H9 (cell line): ENCODE results near the gene RAP1GAP2. TPM values are rescaled to one million over a fixed set of nuclear protein-coding genes. Genes with fewer than 3 reads are reported as not detected.

ENCODE experiments used
- DNase-seq: peaks from one replicate; pipeline ENCODE4 v3.0.0-alpha.2; 2017
- H2AFZ ChIP-seq: one replicate; pipeline ENCODE4 v1.6.1; 2013; ENCODE audit warnings: mild to moderate bottlenecking, low read length, control low read depth, moderate library complexity
- H2AK5ac ChIP-seq: 2 replicates; pipeline ENCODE4 v1.6.1; 2013; ENCODE audit warnings: low read length, control low read depth, mixed read lengths; ENCODE audit not compliant: insufficient read length
- H2BK120ac ChIP-seq: one replicate; pipeline ENCODE4 v1.6.1; 2013; ENCODE audit warnings: low read depth, mild to moderate bottlenecking, low read length, control low read depth, inconsistent platforms; ENCODE audit not compliant: poor library complexity, severe bottlenecking
- H2BK12ac ChIP-seq: 2 replicates; pipeline ENCODE4 v1.6.1; 2013; ENCODE audit warnings: low read length, control low read depth, mixed read lengths, low read depth; ENCODE audit not compliant: insufficient read length
- H2BK15ac ChIP-seq: 2 replicates; pipeline ENCODE4 v1.6.1; 2013; ENCODE audit warnings: low read depth, low read length, control low read depth
- H2BK20ac ChIP-seq: one replicate; pipeline ENCODE4 v1.6.1; 2013; ENCODE audit warnings: low read depth, mild to moderate bottlenecking, low read length, control low read depth, inconsistent platforms; ENCODE audit not compliant: poor library complexity, severe bottlenecking
- H2BK5ac ChIP-seq: 2 replicates; pipeline ENCODE4 v1.6.1; 2013; ENCODE audit warnings: low read length, control low read depth, mixed read lengths; ENCODE audit not compliant: insufficient read length
- H3K14ac ChIP-seq: 2 replicates; pipeline ENCODE4 v1.6.1; 2013; ENCODE audit warnings: low read length, control low read depth; ENCODE audit not compliant: insufficient read depth
- H3K18ac ChIP-seq: 2 replicates; pipeline ENCODE4 v1.6.1; 2013; ENCODE audit warnings: low read depth, mild to moderate bottlenecking, mixed read lengths, low read length, control low read depth; ENCODE audit not compliant: insufficient read length
- H3K23ac ChIP-seq: 2 replicates; pipeline ENCODE4 v1.6.1; 2013; ENCODE audit warnings: low read length, control low read depth, mixed read lengths, low read depth; ENCODE audit not compliant: insufficient read length
- H3K23me2 ChIP-seq: 2 replicates; pipeline ENCODE4 v1.6.1; 2013; ENCODE audit warnings: low read depth, mild to moderate bottlenecking, mixed read lengths, low read length, control low read depth; ENCODE audit not compliant: insufficient read length, poor library complexity, severe bottlenecking
- H3K27ac ChIP-seq: 2 replicates; pipeline ENCODE4 v1.5.1; 2013; ENCODE audit warnings: low read length, control low read depth, mixed read lengths, low read depth; ENCODE audit not compliant: insufficient read length
- H3K27me3 ChIP-seq: 2 replicates; pipeline ENCODE4 v1.6.1; 2013; ENCODE audit warnings: low read length, control low read depth, inconsistent platforms; ENCODE audit not compliant: insufficient read depth
- H3K4ac ChIP-seq: 2 replicates; pipeline ENCODE4 v1.6.1; 2013; ENCODE audit warnings: low read depth, mild to moderate bottlenecking, control low read depth, inconsistent platforms, low read length, moderate library complexity
- H3K4me1 ChIP-seq: 2 replicates; pipeline ENCODE4 v1.6.1; 2013; ENCODE audit warnings: low read length, control low read depth, inconsistent platforms; ENCODE audit not compliant: insufficient read depth
- H3K4me2 ChIP-seq: 2 replicates; pipeline ENCODE4 v1.6.1; 2013; ENCODE audit warnings: low read length, control low read depth, mixed read lengths; ENCODE audit not compliant: insufficient read length, insufficient read depth
- H3K56ac ChIP-seq: 2 replicates; pipeline ENCODE4 v1.6.1; 2013; ENCODE audit warnings: low read depth, mild to moderate bottlenecking, mixed read lengths, low read length, control low read depth; ENCODE audit not compliant: insufficient read length
- H3K79me1 ChIP-seq: 2 replicates; pipeline ENCODE4 v1.6.1; 2013; ENCODE audit warnings: low read depth, mild to moderate bottlenecking, moderate library complexity, low read length, control low read depth, inconsistent platforms; ENCODE audit not compliant: insufficient read depth, poor library complexity, severe bottlenecking
- H3K79me2 ChIP-seq: 2 replicates; pipeline ENCODE4 v1.6.1; 2013; ENCODE audit warnings: low read length, control low read depth, inconsistent platforms; ENCODE audit not compliant: insufficient read depth
- H3K9ac ChIP-seq: 2 replicates; pipeline ENCODE4 v1.6.1; 2013; ENCODE audit warnings: low read length, control low read depth, mixed read lengths; ENCODE audit not compliant: insufficient read length; ENCODE audit errors: extremely low read depth
- H3K9me3 ChIP-seq: one replicate; pipeline ENCODE4 v1.6.1; 2013; ENCODE audit warnings: low read depth, low read length, inconsistent platforms; ENCODE audit not compliant: control insufficient read depth
- H3T11ph ChIP-seq: one replicate; pipeline ENCODE4 v1.6.1; 2013; ENCODE audit warnings: mild to moderate bottlenecking, low read length, control low read depth, inconsistent platforms
- H4K20me1 ChIP-seq: one replicate; pipeline ENCODE4 v1.6.1; 2013; ENCODE audit not compliant: control insufficient read depth, insufficient read length, insufficient read depth
- H4K5ac ChIP-seq: 2 replicates; pipeline ENCODE4 v1.6.1; 2013; ENCODE audit warnings: low read depth, mild to moderate bottlenecking, mixed read lengths, low read length, control low read depth; ENCODE audit not compliant: insufficient read length
- H4K8ac ChIP-seq: replicated peaks from 2 replicates; pipeline ENCODE4 v1.6.1; 2013; ENCODE audit warnings: low read length, control low read depth, mixed read lengths, low read depth; ENCODE audit not compliant: insufficient read length
- H4K91ac ChIP-seq: 2 replicates; pipeline ENCODE4 v1.6.1; 2013; ENCODE audit warnings: low read depth, mild to moderate bottlenecking, moderate library complexity, mixed read lengths, low read length, control low read depth; ENCODE audit not compliant: insufficient read length
- H3K27ac Mint-ChIP-seq, 3 experiments: 2 replicates in 2 of 3; 3 replicates in 1 of 3; pipeline ENCODE4 v1.8.0; 2020 to 2021; ENCODE audit warnings: mixed read lengths in 3 of 3, mild to moderate bottlenecking in 1 of 3, moderate library complexity in 1 of 3
- H3K27me3 Mint-ChIP-seq: 2 replicates; pipeline ENCODE4 v1.8.0; 2021; ENCODE audit warnings: low read depth, mild to moderate bottlenecking, moderate library complexity, mixed read lengths
- H3K36me3 Mint-ChIP-seq, 3 experiments: 2 replicates in 2 of 3; 3 replicates in 1 of 3; pipeline ENCODE4 v1.8.0; 2020 to 2021; ENCODE audit warnings: low read depth in 3 of 3, mixed read lengths in 3 of 3; ENCODE audit not compliant: insufficient read depth in 1 of 3
- H3K4me1 Mint-ChIP-seq, 2 experiments: 2 replicates each; pipeline ENCODE4 v1.8.0; 2020; ENCODE audit warnings: mixed read lengths in 2 of 2
- H3K4me3 Mint-ChIP-seq, 2 experiments: 2 replicates in 1 of 2; 3 replicates in 1 of 2; pipeline ENCODE4 v1.8.0; 2020 to 2021; ENCODE audit warnings: mild to moderate bottlenecking in 2 of 2, mixed read lengths in 2 of 2, moderate library complexity in 1 of 2
- H3K9me3 Mint-ChIP-seq, 2 experiments: 2 replicates in 1 of 2; 3 replicates in 1 of 2; pipeline ENCODE4 v1.8.0; 2020; ENCODE audit warnings: mild to moderate bottlenecking in 2 of 2, mixed read lengths in 2 of 2, moderate library complexity in 1 of 2
- CTCF ChIP-seq: fragments of 200-600 bp; sonication (generic); conservative IDR thresholded peaks from 3 replicates; pipeline ENCODE4 v1.8.0; 2021; ENCODE audit warnings: antibody characterized with exemption, mild to moderate bottlenecking
- WGBS: extraction: QIAGEN DNeasy Blood & Tissue Kit; methylation state at CpG from one replicate; pipeline ENCODE4 v1.1.7; 2013; ENCODE audit warnings: missing lambda C conversion rate, low lambda C conversion rate, mixed read lengths; ENCODE audit not compliant: insufficient read length; ENCODE audit errors: extremely low coverage; 5-methylcytosine and 5-hydroxymethylcytosine counted together
- total RNA-seq: library from RNA; stranded (reverse); gene quantifications from 2 replicates; pipeline ENCODE4 v1.2.1, GENCODE V29; 2021

The RAP1GAP2 gene
- total RNA-seq, 1 experiment from 2014 or later = 33.8 TPM

DNA sequence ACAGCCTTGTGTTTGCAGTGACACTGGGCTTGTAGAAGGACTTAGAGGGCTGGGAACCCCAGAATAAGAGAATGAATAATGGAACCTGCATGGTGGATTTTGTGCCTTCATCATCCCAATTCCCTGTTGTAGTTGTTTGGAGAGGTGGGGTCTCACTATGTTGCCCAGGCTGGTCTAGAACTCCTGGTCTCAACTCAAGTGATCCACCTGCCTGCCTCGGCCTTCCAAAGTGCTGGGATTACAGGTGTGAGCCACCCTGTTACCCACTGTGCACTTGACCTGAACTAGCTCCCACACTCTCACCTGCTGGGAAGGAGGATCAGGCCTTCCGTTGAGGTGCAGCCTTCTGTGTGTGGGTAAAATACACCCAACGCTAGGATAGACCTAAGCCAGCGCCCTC, 55.4 kb downstream of the RAP1GAP2 start:
- Histone ChIP-seq H2AK5ac (no peak overlapping the region), H3K79me1 (peaks cover 2% of the 10 kb centered on the region), H4K5ac (no peak overlapping the region), H3K4me2 (no peak overlapping the region), H4K8ac (no peak overlapping the region), H3K56ac (no peak overlapping the region), H2BK12ac (no peak overlapping the region), H2BK15ac (0 out of 2 replicates have a peak overlapping the region, but pooled peaks have one; percentile 0), H3K27me3 (no peaks in the 10 kb centered on the region; the same call in 1 of the 2 replicates), H4K20me1 (no peaks in the 10 kb centered on the region), H3K23ac (no peak overlapping the region), H2BK120ac (no peak overlapping the region), H3K4me1 (peaks cover 12% of the 10 kb centered on the region; the same call in 1 of the 2 replicates), H3K9me3 (no peaks in the 10 kb centered on the region), H3T11ph (no peak overlapping the region), H2BK20ac (no peak overlapping the region), H3K23me2 (peaks cover 16% of the 10 kb centered on the region), H3K4ac (no peak overlapping the region), H3K27ac (no peak overlapping the region), H4K91ac (no peak overlapping the region), H3K9ac (no peak overlapping the region), H2BK5ac (no peak overlapping the region), H3K14ac (no peak overlapping the region; the same call in 1 of the 2 replicates), H3K18ac (no peak overlapping the region), H3K79me2 (peaks cover 8% of the 10 kb centered on the region; the same call in 1 of the 2 replicates), H2AFZ (no peak overlapping the region)
- Mint-ChIP-seq H3K27me3 (peaks cover 12% of the 10 kb centered on the region), H3K27ac (no peak overlapping the region; a peak in 1 of 7 replicates), H3K4me1 (peaks cover 40 to 47% of the 10 kb centered on the region in 2 experiments), H3K9me3 (no peaks in the 10 kb centered on the region), H3K4me3 (peak overlapping the region in 1 of 2 experiments; percentile 26; a peak in 1 of 5 replicates), H3K36me3 (no peaks in the 10 kb centered on the region)
- no peak for TF ChIP-seq CTCF
- WGBS = no CpG with 5 or more reads among the region's 4 CpGs
- no peak for DNase-seq
